ENCODE data around the gene ANO1.

GRCh38 chr11:70207531-70208131 is 129.5 kb downstream of the ANO1 start:
- TF ChIP-seq POLR2A (IDR thresholded peaks at IDR 0.05): no peak
- no peak for TF ChIP-seq CTCF (IDR thresholded peaks at IDR 0.05)

All from breast epithelium (tissue), 3 donors.